ENCODE measurements around the gene NFX1. TPM values are rescaled to one million over a fixed set of nuclear protein-coding genes. Genes with fewer than 3 reads are reported as not detected.

The NFX1 gene
- total and polyA plus RNA-seq, 9 of the 15 experiments (the other 6 are each of a cell fraction or from before 2014, with no cell fraction given), result 8.8 to 38.9 (median 26.8) TPM

GRCh38 chr9:33375841-33376321, 85.6 kb downstream of the NFX1 start (continued):
- no peak for TF ChIP-seq ZNF740 (CRISPR knock-in tag; IDR thresholded peaks at IDR 0.05)
- TF ChIP-seq ZNF740 (tag; IDR thresholded peaks at IDR 0.05), result no peak
- TF ChIP-seq ESRRA (IDR thresholded peaks at IDR 0.05; ENCODE audit: borderline replicate concordance, low read depth), result no peak
- no peak for TF ChIP-seq ATF6 (CRISPR knock-in tag; IDR thresholded peaks at IDR 0.05)
- TF ChIP-seq MTA2 (IDR thresholded peaks at IDR 0.05; ENCODE audit: low read depth), result peak; percentile 52; the same call in 1 of the 2 replicates
- no peak for TF ChIP-seq MEF2D (tag; conservative IDR thresholded peaks at IDR 0.05; ENCODE audit: low read depth)
- no peak for TF ChIP-seq PRPF4 (IDR thresholded peaks at IDR 0.05; ENCODE audit: insufficient read depth, low read depth, low read length, poor library complexity, severe bottlenecking)
- TF ChIP-seq RBM25 (IDR thresholded peaks at IDR 0.05; ENCODE audit: low read depth, low read length, severe bottlenecking), result no peak
- TF ChIP-seq ELK1 (CRISPR knock-in tag; IDR thresholded peaks at IDR 0.05), result no peak
- no peak for TF ChIP-seq ZNF551 (CRISPR knock-in tag; IDR thresholded peaks at IDR 0.05)
- TF ChIP-seq MXD1 (CRISPR knock-in tag; IDR thresholded peaks at IDR 0.05; ENCODE audit: borderline replicate concordance, poor library complexity, severe bottlenecking), result no peak
- no peak for TF ChIP-seq E4F1 (CRISPR knock-in tag; IDR thresholded peaks at IDR 0.05; ENCODE audit: borderline replicate concordance)
- no peak for TF ChIP-seq POLR3G (IDR thresholded peaks at IDR 0.05; ENCODE audit: extremely low read depth, insufficient read length, insufficient replicate concordance)
- TF ChIP-seq CBFA2T2 (conservative IDR thresholded peaks at IDR 0.05), result peak; percentile 82
- no peak for TF ChIP-seq VEZF1 (CRISPR knock-in tag; IDR thresholded peaks at IDR 0.05)
- TF ChIP-seq NCOR1 (IDR thresholded peaks at IDR 0.05), result peak; percentile 49
- no peak for TF ChIP-seq MLLT1 (IDR thresholded peaks at IDR 0.05)

All from K562 (cell line).